Neuronal stem cell (in vitro differentiated cells): ENCODE measurements around the gene THOC7. TPM values are rescaled to one million over a fixed set of nuclear protein-coding genes. Genes with fewer than 3 reads are reported as not detected.

Source experiments
- DNase-seq: peaks from one replicate; pipeline ENCODE4 v3.0.0-alpha.2; 2013; ENCODE audit warnings: low spot score
- H2AFZ ChIP-seq: one replicate; pipeline ENCODE4 v1.6.1; 2013; ENCODE audit warnings: mild to moderate bottlenecking, low read length, inconsistent platforms
- H2AK5ac ChIP-seq: 2 replicates; pipeline ENCODE4 v1.6.1; 2013; ENCODE audit warnings: low read depth, mild to moderate bottlenecking, inconsistent platforms, low read length, moderate library complexity, mixed read lengths
- H2BK120ac ChIP-seq: 2 replicates; pipeline ENCODE4 v1.6.1; 2013; ENCODE audit warnings: low read depth, mild to moderate bottlenecking, inconsistent platforms, low read length, moderate library complexity, mixed read lengths
- H2BK12ac ChIP-seq: one replicate; pipeline ENCODE4 v1.6.1; 2013; ENCODE audit warnings: low read length, inconsistent platforms
- H2BK15ac ChIP-seq: 2 replicates; pipeline ENCODE4 v1.6.1; 2013; ENCODE audit warnings: mild to moderate bottlenecking, low read length, inconsistent platforms, mixed read lengths
- H2BK5ac ChIP-seq: one replicate; pipeline ENCODE4 v1.6.1; 2013; ENCODE audit warnings: inconsistent platforms, mild to moderate bottlenecking, low read length, moderate library complexity
- H3K14ac ChIP-seq: one replicate; pipeline ENCODE4 v1.6.1; 2013; ENCODE audit warnings: low read length, inconsistent platforms
- H3K18ac ChIP-seq: 2 replicates; pipeline ENCODE4 v1.6.1; 2013; ENCODE audit warnings: low read length, inconsistent platforms
- H3K23ac ChIP-seq: 2 replicates; pipeline ENCODE4 v1.6.1; 2013; ENCODE audit warnings: low read depth, mild to moderate bottlenecking, mixed read lengths, low read length, inconsistent platforms; ENCODE audit not compliant: poor library complexity
- H3K27ac ChIP-seq: replicated peaks from 3 replicates; pipeline ENCODE4 v1.5.1; 2013; ENCODE audit warnings: low read length, inconsistent platforms
- H3K27me3 ChIP-seq, 3 experiments: 2 replicates each; pipeline ENCODE4 v1.6.1; 2013; ENCODE audit warnings: low read length in 3 of 3, mild to moderate bottlenecking in 2 of 3, inconsistent platforms in 1 of 3, low read depth in 1 of 3, mixed read lengths in 1 of 3, moderate library complexity in 1 of 3; ENCODE audit not compliant: control insufficient read depth in 3 of 3, insufficient read depth in 3 of 3
- H3K36me3 ChIP-seq, 2 donors: replicated peaks in 1 of 2; 2 replicates each; pipeline ENCODE4 v1.6.1; 2013; ENCODE audit warnings: low read length in 2 of 2; ENCODE audit not compliant: control insufficient read depth in 2 of 2, insufficient read depth in 2 of 2
- H3K4ac ChIP-seq: 2 replicates; pipeline ENCODE4 v1.6.1; 2013; ENCODE audit warnings: inconsistent platforms, mild to moderate bottlenecking, low read length, moderate library complexity
- H3K4me1 ChIP-seq, 2 donors: 1 replicate in 1 of 2; 2 replicates in 1 of 2; pipeline ENCODE4 v1.6.1; 2013; ENCODE audit warnings: low read length in 2 of 2, low read depth in 1 of 2; ENCODE audit not compliant: control insufficient read depth in 2 of 2, insufficient read depth in 1 of 2
- H3K4me2 ChIP-seq: one replicate; pipeline ENCODE4 v1.6.1; 2013; ENCODE audit warnings: mild to moderate bottlenecking, low read length, inconsistent platforms; ENCODE audit not compliant: insufficient read depth, poor library complexity, severe bottlenecking
- H3K4me3 ChIP-seq, 2 donors: 2 replicates each; pipeline ENCODE4 v1.5.1; 2013; ENCODE audit warnings: low read length in 2 of 2, mild to moderate bottlenecking in 2 of 2, inconsistent platforms in 1 of 2, moderate library complexity in 1 of 2
- H3K79me1 ChIP-seq: one replicate; pipeline ENCODE4 v1.6.1; 2013; ENCODE audit warnings: low read depth, mild to moderate bottlenecking, inconsistent platforms, low read length, moderate library complexity
- H3K9ac ChIP-seq: one replicate; pipeline ENCODE4 v1.6.1; 2013; ENCODE audit warnings: mild to moderate bottlenecking, low read depth, low read length, inconsistent platforms; ENCODE audit not compliant: poor library complexity
- H3K9me3 ChIP-seq, 2 donors: replicated peaks in 1 of 2; 2 replicates each; pipeline versions ENCODE3 to v1.6.1; 2013; ENCODE audit warnings: low read length in 2 of 2, mild to moderate bottlenecking in 2 of 2, inconsistent platforms in 1 of 2, low read depth in 1 of 2, mixed read lengths in 1 of 2, moderate library complexity in 1 of 2; ENCODE audit not compliant: control insufficient read depth in 2 of 2, insufficient read depth in 1 of 2
- H4K8ac ChIP-seq: one replicate; pipeline ENCODE4 v1.6.1; 2013; ENCODE audit warnings: low read depth, mild to moderate bottlenecking, inconsistent platforms, low read length, moderate library complexity
- H4K91ac ChIP-seq: one replicate; pipeline ENCODE4 v1.6.1; 2013; ENCODE audit warnings: low read length, low read depth, mild to moderate bottlenecking, inconsistent platforms; ENCODE audit not compliant: poor library complexity
- WGBS, 2 donors: extraction: QIAGEN DNeasy Blood & Tissue Kit; methylation state at CpG; one replicate each; pipeline ENCODE4 v1.1.7; 2013; ENCODE audit warnings: missing lambda C conversion rate in 2 of 2, mixed read lengths in 1 of 2; ENCODE audit not compliant: insufficient read length in 2 of 2, insufficient replicate concordance in 1 of 2; ENCODE audit errors: extremely low coverage in 2 of 2; 5-methylcytosine and 5-hydroxymethylcytosine counted together
- polyA plus RNA-seq, 2 experiments: library from polyadenylated mRNA; stranded (reverse); fragments of 200-250 nt; gene quantifications; one replicate each; pipeline ENCODE4 v1.2.3, GENCODE V29; 2013

Gene THOC7
- polyA plus RNA-seq (2013, experiment 1 of 2) = 83.3 TPM
- polyA plus RNA-seq (2013, experiment 2 of 2) = 87.3 TPM

DNA sequence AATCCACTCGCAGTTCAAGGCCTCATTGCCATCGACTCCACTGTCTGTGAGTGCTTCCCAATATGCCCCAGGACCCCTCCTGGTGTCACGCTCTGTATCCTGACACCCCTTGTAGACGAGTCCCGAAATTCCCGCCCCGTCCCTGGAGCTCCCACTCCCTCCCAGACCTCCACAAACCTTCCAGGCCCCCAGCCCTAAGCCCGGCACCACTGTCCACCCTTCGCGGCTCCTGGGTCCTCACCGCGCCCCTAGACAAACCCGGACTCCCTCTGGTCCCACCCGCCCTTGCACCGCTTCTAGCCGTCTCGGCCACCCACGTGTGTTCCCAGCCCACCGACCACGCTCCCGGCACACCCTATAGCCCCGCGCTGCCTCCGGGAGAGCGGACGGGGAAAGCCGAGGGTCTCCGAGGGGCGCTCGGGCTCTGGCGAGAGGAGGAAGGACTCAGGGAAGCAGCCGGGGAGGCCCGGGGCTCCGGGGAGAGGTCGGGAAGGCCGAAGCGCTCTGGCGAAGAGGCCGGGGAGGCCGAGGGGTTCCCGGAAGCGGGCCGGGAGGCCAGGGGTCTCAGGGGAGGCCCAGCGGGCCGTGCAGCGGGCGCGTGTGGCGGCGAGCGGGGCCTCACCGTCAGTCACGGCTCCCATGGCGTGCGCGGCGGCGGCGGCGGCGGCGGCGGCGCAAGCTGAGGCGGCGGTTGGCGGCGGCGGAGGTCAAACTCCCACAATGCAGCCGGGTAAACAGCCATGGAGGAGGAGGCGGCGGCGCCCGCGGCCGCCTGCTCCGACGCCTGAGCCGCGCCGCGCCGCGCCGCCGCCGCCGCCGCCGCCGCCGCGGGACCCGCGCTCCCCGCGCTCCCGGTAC, at the start of gene THOC7, which contains the start of gene ATXN7:
Gene THOC7 (minus strand): TSS at position 656 of the 858 bp plus-strand sequence. CDS start 15 bp downstream, at position 641.
Gene ATXN7 (plus strand): TSS at position 718 of the 858 bp plus-strand sequence. CDS start 48,732 bp downstream, outside the sequence.
- H3K4me1 ChIP-seq = peaks cover 4 to 8% of the 10 kb centered on the region in 2 donors
- no peak within 1 kb of the TSS for H3K4ac ChIP-seq
- H3K36me3 ChIP-seq = peaks cover 2 to 20% of the 10 kb centered on the region in 2 donors
- peak; percentile 67 for DNase-seq
- H3K23ac ChIP-seq = peak within 1 kb of the TSS; percentile 60
- H4K91ac ChIP-seq = no peak within 1 kb of the TSS
- peak within 1 kb of the TSS; percentile 67 for H3K4me2 ChIP-seq
- no peak within 1 kb of the TSS for H2BK12ac ChIP-seq
- peak within 1 kb of the TSS; percentile 95 for H2BK5ac ChIP-seq
- peak within 1 kb of the TSS; percentile 81 to 95 for H3K4me3 ChIP-seq
- H3K27me3 ChIP-seq = no peaks in the 10 kb centered on the region
- no peak within 1 kb of the TSS for H4K8ac ChIP-seq
- H2BK120ac ChIP-seq = peak within 1 kb of the TSS; percentile 65
- peak within 1 kb of the TSS; percentile 46 for H2BK15ac ChIP-seq
- peak within 1 kb of the TSS; percentile 43 for H3K14ac ChIP-seq
- peak within 1 kb of the TSS; percentile 70 for H3K27ac ChIP-seq
- peak within 1 kb of the TSS; percentile 98 for H3K18ac ChIP-seq
- peak within 1 kb of the TSS; percentile 96 for H2AFZ ChIP-seq
- WGBS, 2 donors = no CpG with 5 or more reads among the region's 98 CpGs
- H3K79me1 ChIP-seq = peaks cover 6% of the 10 kb centered on the region
- peak within 1 kb of the TSS; percentile 26 for H2AK5ac ChIP-seq
- H3K9me3 ChIP-seq = no peaks in the 10 kb centered on the region
- H3K9ac ChIP-seq = peak within 1 kb of the TSS; percentile 97

DNA sequence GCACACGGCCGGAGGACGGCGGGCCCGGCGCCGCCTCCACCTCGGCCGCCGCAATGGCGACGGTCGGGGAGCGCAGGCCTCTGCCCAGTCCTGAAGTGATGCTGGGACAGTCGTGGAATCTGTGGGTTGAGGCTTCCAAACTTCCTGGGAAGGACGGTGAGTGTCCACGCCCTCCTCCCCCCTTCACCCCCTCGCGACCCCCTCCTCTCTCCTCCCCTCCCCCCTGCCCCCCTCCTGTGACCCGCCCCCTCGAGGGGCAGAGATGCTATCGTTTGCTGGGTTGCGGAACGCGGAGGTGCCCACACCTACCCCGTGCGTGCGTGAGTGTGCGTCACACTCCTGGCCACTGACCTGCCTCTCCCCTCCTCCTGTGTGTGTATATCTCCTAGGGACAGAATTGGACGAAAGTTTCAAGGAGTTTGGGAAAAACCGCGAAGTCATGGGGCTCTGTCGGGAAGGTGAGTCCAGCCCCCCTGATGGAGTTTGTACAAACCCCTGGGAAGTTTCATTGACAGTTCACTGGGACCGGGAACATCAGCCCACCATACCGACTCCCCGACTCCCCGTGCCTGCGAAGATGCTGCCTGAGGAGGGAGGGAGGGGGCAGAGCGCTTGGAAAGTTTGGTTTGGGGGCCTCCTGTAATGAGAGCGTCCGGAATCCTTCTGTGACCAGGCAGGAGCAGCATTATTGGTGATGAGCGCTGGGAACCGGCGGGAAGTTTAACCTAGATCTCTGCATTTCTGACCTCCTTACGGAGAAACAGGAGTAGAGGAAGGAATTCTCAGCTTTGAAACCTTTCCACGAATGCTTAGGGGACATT, 49.4 kb upstream of the THOC7 start:
- H3K4ac ChIP-seq = no peak overlapping the region

GRCh38 chr3:63911873-63912767, 48.5 kb upstream of the THOC7 start, which contains the start of gene SCAANT1:
TSS of gene SCAANT1 (minus strand) at chr3:63912383.
- Histone ChIP-seq H3K4me3 (peak within 1 kb of the TSS; percentile 73 to 98), H3K18ac (peak within 1 kb of the TSS; percentile 99), H3K27me3 (no peaks in the 10 kb centered on the region), H4K8ac (no peak within 1 kb of the TSS), H3K9ac (peak within 1 kb of the TSS; percentile 95), H2BK5ac (peak within 1 kb of the TSS; percentile 93), H3K23ac (no peak within 1 kb of the TSS), H2BK12ac (no peak within 1 kb of the TSS), H3K4me2 (peak within 1 kb of the TSS; percentile 89), H2AK5ac (peak within 1 kb of the TSS; percentile 64), H3K14ac (no peak within 1 kb of the TSS), H3K36me3 (peaks cover 3 to 27% of the 10 kb centered on the region in 2 donors), H3K9me3 (no peaks in the 10 kb centered on the region), H3K4ac (no peak within 1 kb of the TSS), H2AFZ (peak within 1 kb of the TSS; percentile 91), H3K27ac (peak within 1 kb of the TSS; percentile 88), H3K4me1 (peaks cover 5 to 10% of the 10 kb centered on the region in 2 donors), H2BK120ac (peak within 1 kb of the TSS; percentile 19), H4K91ac (peak within 1 kb of the TSS; percentile 19), H2BK15ac (peak within 1 kb of the TSS; percentile 51), H3K79me1 (peaks cover 2% of the 10 kb centered on the region)
- no CpG with 5 or more reads among the region's 115 CpGs for WGBS, 2 donors
- peak; percentile 81 for DNase-seq

More for the DNA sequence above, 49.4 kb upstream of the THOC7 start:
- Histone ChIP-seq H3K9me3 (no peaks in the 10 kb centered on the region), H3K18ac (peak overlapping the region; percentile 99), H4K8ac (no peak overlapping the region), H3K23ac (no peak overlapping the region), H3K14ac (no peak overlapping the region), H3K27ac (peak overlapping the region; percentile 88), H2BK12ac (no peak overlapping the region), H2BK5ac (no peak overlapping the region), H3K36me3 (peaks cover 8 to 36% of the 10 kb centered on the region in 2 donors), H2AK5ac (peak overlapping the region; percentile 29), H4K91ac (no peak overlapping the region), H3K4me3 (peak overlapping the region; percentile 73 to 98), H2BK120ac (no peak overlapping the region), H3K4me1 (peaks cover 5 to 10% of the 10 kb centered on the region in 2 donors), H3K9ac (peak overlapping the region; percentile 95), H2AFZ (peak overlapping the region; percentile 91), H3K27me3 (no peaks in the 10 kb centered on the region), H3K79me1 (peaks cover 2% of the 10 kb centered on the region), H3K4me2 (peak overlapping the region; percentile 89), H2BK15ac (no peak overlapping the region)
- no CpG with 5 or more reads among the region's 46 CpGs for WGBS, 2 donors
- DNase-seq = peak; percentile 36
